GM04503 (cell line): ENCODE measurements around the gene IVL.

ENCODE experiments used
- DNase-seq: peaks from one replicate; pipeline ENCODE4 v3.0.0-alpha.2; 2012; ENCODE audit warnings: low read depth

The IVL gene

DNA sequence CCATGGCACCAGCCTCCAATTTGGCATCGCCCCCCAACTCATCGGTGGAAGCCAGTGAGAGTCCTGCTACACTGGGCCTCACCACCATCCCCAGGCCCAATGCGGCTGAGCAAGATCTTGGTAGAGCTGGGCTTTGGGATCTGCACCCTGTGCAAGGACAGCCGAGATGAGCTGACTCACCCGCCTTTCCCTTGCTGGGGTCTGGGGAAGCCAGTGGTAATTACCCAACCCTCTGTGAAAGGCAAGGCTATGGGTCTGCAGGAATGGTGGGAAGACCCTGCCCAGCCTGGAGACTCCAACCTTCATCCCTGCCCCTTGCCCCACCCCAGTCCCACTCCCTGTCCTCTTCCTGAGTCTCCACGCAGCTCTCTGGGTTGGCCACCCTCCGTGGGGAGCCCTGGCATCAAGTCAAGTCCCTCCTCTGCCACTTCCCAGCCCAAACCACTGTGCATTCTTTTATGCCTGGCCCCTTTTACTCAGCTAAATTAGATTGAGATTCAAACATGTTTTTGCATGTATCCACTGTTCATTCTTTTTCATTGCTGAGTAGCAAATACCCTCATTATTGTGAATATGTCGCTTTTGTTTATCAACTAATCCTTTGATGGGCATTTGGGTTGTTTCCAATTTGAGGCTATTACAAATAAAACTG is 21.5 kb upstream of the IVL start:
- no peak for DNase-seq

GRCh38 chr1:152888126-152888525 is 20.2 kb upstream of the IVL start:
- no peak for DNase-seq

DNA sequence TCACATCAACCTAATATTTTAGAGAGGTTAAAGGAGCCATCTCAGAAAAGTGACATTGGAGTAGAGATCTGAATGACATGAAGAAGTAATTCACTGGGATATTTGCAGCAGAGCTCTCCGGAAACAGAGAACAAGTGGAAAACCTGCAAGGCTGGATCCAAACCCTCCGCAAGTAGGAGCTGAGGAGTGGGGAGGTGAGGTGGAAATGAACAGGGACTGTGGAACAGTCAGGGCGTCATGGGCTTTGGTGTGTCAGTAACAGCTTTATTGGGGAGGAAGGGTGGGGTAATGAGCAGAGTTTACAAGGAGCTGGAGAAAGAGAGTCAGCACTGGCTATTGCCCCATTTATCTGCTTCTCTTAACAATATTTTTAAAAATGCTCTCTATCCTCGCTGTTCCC is 9.3 kb upstream of the IVL start:
- no peak for DNase-seq

DNA sequence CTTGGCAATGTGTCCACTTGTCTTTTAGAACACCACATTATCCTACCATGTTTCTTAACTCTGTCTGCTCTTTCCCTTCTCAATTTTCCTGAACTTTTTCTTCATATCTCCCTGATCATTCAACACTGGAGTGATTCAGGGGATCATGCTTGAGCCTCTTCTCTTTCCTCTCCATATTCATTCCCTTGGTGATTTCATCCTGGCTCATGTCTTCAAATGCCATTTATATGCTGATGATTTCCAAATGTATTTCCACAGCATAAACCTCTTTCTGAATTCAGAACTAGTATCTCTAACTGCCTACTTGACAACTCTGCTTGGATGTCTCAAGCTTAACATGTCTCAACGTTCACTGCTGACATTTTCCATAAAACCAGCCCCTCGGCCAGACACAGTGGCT is 8.5 kb upstream of the IVL start:
- DNase-seq, result no peak

DNA sequence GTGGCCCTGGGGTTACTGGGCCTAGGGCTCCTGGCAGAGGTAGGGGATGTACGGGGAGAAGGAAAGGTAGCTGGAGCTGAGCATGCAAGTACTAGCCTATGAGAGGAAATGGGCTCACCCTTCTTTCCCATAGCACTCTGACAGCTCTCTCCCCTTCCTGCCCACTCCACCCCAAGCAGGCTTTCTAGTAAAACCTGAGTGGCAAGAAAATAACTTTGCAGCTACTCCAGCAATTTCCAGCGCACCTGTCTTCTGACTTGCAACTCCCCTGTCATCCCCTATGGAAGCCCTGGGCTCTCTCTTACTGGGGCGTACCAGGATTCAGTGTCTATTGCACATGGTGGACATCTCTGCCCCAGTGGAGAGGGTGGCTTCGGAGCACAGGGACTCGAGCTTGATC is 6.7 kb upstream of the IVL start:
- DNase-seq, result no peak

DNA sequence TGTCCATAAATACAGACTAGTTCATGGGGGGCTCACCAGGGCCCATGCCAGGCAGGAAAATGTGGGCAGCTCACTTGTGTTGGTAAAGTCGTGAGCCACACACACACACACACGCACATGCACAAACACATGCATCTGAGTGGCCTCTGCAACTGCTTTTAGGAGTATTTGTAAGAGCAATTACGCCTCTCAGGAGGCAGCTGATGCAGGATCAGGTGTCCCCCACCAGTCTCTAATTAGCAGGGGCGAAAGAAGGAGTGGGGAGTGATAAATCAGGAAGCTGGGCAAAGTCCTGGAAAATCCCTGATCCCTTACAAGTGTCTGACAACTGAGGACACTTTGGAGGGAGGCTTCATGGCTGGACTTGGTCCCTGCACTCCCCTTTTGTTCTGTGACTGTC is 5.7 kb upstream of the IVL start:
- DNase-seq, result no peak

GRCh38 chr1:152904688-152905440 is 3.5 kb upstream of the IVL start:
- no peak for DNase-seq

DNA sequence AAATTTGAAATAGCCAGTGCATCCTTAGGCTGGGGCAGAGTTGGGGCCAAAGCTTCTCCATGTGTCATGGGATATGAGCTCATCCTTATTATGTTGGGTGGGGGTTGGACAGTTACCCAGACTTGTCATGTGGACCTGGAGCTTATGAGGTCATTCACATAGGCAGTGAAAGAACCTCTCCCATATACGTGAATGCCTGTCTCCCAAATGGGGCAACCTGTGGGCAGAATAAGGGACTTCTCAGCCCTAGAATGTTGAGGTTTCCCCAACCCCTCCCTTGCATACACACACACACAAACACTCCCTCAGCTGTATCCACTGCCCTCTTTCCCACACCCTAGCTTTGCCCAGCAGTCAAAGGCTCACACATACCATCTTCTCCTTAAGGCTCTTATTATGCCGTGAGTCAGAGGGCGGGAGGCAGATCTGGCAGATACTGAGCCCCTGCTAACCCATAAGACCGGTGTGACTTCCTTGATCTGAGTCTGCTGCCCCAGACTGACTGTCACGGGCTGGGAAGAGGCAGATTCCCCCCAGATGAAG is 2.3 kb upstream of the IVL start:
- DNase-seq, result peak; percentile 87

DNA sequence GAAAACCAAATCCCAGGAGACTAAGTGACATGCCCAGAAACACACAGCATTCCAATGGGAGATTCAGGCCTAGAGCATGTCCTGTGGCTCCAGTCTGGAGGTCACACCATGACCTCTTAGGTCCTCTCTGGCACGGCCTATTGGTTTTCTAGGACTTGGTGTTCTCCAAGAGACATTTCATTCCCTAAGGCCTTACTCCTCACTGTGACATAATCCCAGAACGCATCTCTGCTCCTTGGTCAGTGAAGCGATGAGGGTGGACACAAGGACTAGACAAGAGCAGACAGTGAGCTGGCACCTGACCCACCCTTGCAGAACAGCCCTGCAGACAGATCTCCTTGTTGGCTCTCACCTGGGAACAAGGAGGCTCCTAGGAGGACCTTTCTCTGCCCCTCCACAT is 860 bp downstream of the IVL start:
- DNase-seq, result no peak

DNA sequence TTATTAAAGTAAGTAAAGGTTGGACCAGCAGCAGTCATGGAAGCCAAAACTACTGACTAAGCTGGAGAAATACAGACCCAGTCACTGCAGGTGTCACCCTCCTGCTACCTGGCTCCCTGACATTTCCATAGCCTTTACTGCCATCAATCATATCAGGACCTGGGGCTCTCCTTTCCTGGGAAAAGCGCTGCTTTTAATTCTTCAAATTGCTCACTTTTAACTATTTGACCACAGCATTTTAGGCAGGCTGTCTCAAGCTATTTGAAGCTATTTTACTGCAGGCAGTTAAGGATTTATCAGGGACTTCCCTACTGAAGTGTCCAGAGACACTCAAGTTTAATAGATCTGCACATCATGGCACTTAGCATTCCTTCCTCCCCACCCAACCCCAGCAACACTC is 4.1 kb downstream of the IVL start:
- DNase-seq, result no peak

DNA sequence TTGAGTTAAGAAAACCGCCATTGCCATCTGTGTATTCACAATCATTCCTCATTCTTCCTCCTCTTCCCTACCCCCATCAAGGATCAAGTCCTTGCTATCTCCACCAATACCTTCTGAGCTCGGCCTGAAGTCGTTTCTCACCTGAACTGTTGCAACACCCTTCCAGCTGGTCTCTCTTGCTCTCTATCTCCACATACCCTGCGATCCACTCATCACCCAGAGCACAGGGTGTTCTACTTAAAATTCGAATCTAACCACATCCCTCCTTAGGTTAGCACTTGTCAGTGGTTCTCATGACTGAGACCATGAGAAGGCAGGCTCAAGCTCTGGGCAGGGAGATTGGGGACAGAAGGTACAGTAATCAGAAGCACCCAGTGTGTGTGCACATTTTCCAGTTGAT is 4.6 kb downstream of the IVL start:
- DNase-seq, result no peak

GRCh38 chr1:152917794-152918193 is 9.4 kb downstream of the IVL start:
- no peak for DNase-seq

- no peak for DNase-seq
Measured at GRCh38 chr1:152919071-152919470, 10.7 kb downstream of the IVL start.

GRCh38 chr1:152924191-152924590 is 15.8 kb downstream of the IVL start:
- no peak for DNase-seq

DNA sequence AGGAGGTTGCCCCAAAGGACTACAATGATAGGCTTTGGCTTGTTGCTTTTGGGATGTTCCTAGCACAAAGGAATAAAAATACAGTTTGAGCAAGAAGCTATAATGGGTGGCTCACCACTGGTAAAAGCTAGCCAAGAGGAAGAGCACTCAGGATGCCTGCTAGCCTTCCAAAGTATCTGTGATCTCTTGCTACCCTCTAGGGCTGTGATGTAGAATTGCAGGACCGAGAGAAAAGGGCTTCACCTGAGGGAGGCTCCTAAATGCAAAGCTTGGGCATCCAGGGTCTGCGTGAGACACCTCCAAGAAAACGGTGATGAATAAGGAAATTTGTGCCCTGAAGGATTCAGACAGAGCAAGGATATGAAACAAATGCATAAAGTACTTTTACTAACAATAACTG is 17.7 kb downstream of the IVL start:
- no peak for DNase-seq

DNA sequence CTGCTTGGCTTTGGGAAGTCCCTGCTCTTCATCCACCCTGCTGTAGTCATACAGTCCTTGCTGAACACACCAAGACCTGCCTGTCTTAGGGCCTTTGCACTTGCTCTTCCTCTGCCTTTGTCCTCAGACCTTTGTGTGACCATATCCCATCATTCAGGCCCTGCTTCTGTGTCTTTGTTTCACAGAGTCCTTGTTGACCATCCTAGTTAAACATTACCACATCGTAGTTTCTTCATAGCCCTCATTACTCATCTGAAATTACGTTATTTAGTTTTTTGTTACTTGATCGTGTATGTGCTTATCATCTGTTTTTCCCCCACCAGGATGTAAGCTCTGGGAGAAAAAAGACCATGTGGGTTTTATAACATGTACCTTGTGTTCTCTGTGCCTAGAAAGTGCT is 20.3 kb downstream of the IVL start:
- DNase-seq, result no peak

DNA sequence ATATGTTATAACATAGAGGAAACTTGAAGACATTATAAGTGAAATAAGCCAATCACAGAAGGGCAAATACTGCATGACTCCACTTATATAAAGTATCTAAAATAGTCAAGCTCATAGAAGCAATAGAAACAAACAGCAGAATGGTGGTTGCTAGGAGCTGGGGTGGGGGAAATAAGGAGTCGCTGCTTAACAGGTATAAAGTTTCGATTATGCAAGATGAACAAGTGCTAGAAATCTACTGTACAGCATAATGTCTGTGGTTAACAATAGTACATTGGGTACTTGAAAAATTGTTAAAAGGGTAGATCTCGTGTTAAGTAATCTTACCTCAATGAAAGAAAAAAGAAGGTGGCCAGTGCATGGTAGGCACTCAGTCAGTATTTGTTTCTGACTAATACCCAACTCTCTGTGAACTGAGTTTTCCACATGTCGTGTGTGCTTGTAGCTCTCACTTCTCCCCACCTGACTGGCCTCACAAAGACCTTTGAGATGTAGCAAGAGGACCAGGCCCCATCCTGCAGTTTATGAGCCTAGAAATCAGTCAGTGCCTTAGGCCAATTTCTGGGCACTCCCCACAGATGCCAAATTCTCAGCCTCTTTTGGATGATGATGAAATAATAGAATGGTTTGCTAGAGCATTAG is 23.9 kb downstream of the IVL start:
- no peak for DNase-seq

GRCh38 chr1:152933196-152933595 is 24.9 kb downstream of the IVL start:
- DNase-seq, result no peak

DNA sequence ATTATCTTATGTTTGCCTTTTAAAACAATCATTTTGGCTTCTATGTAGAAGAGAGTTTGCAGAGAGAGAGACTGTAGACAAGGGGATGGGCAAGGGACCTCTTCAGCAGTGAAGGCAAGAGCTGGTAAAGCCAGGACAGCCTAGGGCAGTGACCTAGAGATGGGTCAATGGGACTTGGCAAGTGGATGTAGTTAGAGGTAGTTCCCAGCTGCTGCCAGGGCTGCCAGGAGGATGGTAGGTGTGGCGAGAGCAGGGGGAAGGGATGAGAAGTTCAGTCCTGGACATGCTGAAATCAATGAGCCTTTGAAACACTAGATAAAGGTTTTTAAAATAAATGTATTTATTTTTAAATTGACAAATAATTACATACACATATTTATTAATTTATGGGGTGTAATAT is 32.3 kb downstream of the IVL start:
- DNase-seq, result no peak

DNA sequence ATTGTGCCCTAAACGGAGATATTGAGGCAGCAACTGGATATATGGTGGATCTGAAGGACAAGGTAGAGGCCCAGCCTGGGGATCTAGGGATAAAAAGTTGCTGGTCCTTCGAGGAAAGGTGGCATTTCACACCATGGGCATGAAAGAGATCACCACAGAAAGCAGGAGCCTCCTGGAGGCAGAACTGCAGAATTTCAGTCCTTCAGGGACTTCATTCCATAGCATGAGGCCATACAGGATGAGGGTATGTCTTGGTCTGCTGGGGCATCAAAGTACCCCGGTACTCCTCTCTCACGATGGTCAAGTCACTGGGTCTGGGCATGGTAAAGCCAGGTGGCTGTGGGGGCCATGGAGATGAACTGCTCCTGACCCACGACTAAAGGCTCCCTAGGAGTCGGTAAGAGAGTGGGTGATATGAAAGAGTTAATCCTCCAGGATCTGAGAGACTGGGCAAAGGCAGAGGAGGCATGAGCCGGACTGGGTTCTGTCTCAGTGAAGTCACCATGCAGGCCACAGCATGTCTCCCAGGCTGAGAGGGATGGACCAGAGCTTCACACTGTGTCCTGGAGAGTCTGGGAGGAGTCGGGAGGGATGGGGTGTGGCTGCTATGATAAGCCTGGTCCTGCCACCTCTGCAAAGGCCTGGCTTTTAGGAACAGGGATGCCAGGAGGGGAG is 32.8 kb downstream of the IVL start:
- no peak for DNase-seq

DNA sequence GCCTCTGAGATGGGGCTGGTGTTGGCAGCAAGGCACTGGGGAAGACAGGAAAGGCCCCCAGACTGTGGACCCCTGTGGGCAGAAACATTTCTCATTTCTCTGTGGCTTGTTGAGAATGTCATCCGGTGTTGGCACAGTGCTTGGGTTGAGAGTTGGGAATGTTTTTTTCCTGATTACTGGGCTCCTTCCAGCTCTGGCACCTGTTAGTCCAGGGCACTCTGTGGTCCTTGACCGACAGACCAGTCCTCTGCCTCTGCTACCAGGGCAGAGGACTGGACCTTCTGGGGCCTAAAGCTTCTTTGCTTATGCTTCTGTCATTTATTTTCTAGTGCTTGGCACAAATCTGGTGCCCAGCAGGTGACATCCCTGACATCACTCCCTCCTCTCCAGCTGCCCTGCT is 33.8 kb downstream of the IVL start:
- DNase-seq, result no peak

- no peak for DNase-seq
Measured at GRCh38 chr1:152946248-152946647, 37.9 kb downstream of the IVL start.
